Astrocyte (in vitro differentiated cells and primary cell): ENCODE measurements around the gene MAGEA9B. TPM values are rescaled to one million over a fixed set of nuclear protein-coding genes. Genes with fewer than 3 reads are reported as not detected.
A peak's percentile ranks its signal among the peaks of the same experiment; 100 is the strongest.
"Not testable (repeated sequence)": the region's sequence is repeated elsewhere in the genome, so short reads cannot be mapped to it uniquely, and the experiment has no call there.

Experiments
- DNase-seq: peaks from one replicate; pipeline ENCODE4 v3.0.0-alpha.2; 2010; ENCODE audit warnings: low read depth
- FAIRE-seq: peaks from 2 replicates; lab custom pipeline; 2011; peaks lifted over from hg19 to GRCh38; lab: Jason Lieb, UNC
- H2AFZ ChIP-seq: 2 replicates; pipeline ENCODE4 v1.6.0; 2012; ENCODE audit warnings: low read depth, low read length, inconsistent platforms
- H3K27ac ChIP-seq: 2 replicates; pipeline ENCODE4 v1.5.1; 2011; ENCODE audit warnings: low read depth, low read length, inconsistent platforms
- H3K27me3 ChIP-seq: 2 replicates; pipeline ENCODE4 v1.6.0; 2011; ENCODE audit warnings: low read length, inconsistent platforms; ENCODE audit not compliant: insufficient read depth
- H3K36me3 ChIP-seq: 2 replicates; pipeline ENCODE4 v1.5.1; 2011; ENCODE audit warnings: low read length, inconsistent platforms; ENCODE audit not compliant: insufficient read depth
- H3K4me1 ChIP-seq: 2 replicates; pipeline ENCODE4 v1.5.1; 2011; ENCODE audit warnings: low read length, inconsistent platforms; ENCODE audit not compliant: insufficient read depth
- H3K4me2 ChIP-seq: 2 replicates; pipeline ENCODE4 v1.6.0; 2012; ENCODE audit warnings: low read length, inconsistent platforms
- H3K4me3 ChIP-seq: 2 replicates; pipeline ENCODE4 v1.5.1; 2011; ENCODE audit warnings: low read depth, mild to moderate bottlenecking, low read length, inconsistent platforms; ENCODE audit not compliant: insufficient read depth
- H3K79me2 ChIP-seq: 2 replicates; pipeline ENCODE4 v1.6.0; 2012; ENCODE audit warnings: mild to moderate bottlenecking, low read length, inconsistent platforms; ENCODE audit not compliant: insufficient read depth
- H3K9ac ChIP-seq: 2 replicates; pipeline ENCODE4 v1.6.0; 2012; ENCODE audit warnings: mild to moderate bottlenecking, low read length, inconsistent platforms
- H3K9me3 ChIP-seq: 2 replicates; pipeline ENCODE4 v1.5.1; 2012; ENCODE audit warnings: low read depth, mild to moderate bottlenecking, low read length, inconsistent platforms; ENCODE audit not compliant: insufficient read depth
- H4K20me1 ChIP-seq: 2 replicates; pipeline ENCODE4 v1.6.0; 2012; ENCODE audit warnings: low read length, inconsistent platforms; ENCODE audit not compliant: insufficient read depth
- H3K27ac Mint-ChIP-seq: one replicate; pipeline ENCODE4 v1.8.0; 2021; ENCODE audit warnings: mild to moderate bottlenecking, mixed read lengths; ENCODE audit not compliant: unreplicated experiment
- H3K27me3 Mint-ChIP-seq: one replicate; pipeline ENCODE4 v1.8.0; 2021; ENCODE audit warnings: low read depth, mixed read lengths; ENCODE audit not compliant: unreplicated experiment
- H3K36me3 Mint-ChIP-seq: one replicate; pipeline ENCODE4 v1.8.0; 2021; ENCODE audit warnings: low read depth, mixed read lengths; ENCODE audit not compliant: unreplicated experiment
- H3K4me1 Mint-ChIP-seq: one replicate; pipeline ENCODE4 v1.8.0; 2021; ENCODE audit warnings: low read depth, mixed read lengths; ENCODE audit not compliant: unreplicated experiment
- H3K4me3 Mint-ChIP-seq: one replicate; pipeline ENCODE4 v1.8.0; 2021; ENCODE audit warnings: mild to moderate bottlenecking, moderate library complexity, mixed read lengths; ENCODE audit not compliant: unreplicated experiment
- H3K9me3 Mint-ChIP-seq: one replicate; pipeline ENCODE4 v1.8.0; 2021; ENCODE audit warnings: mild to moderate bottlenecking, mixed read lengths; ENCODE audit not compliant: unreplicated experiment
- EZH2 ChIP-seq: IDR thresholded peaks from 2 replicates; pipeline ENCODE4 v1.6.1; 2012; ENCODE audit warnings: mild to moderate bottlenecking, low read length, inconsistent platforms; ENCODE audit not compliant: insufficient read depth
- total RNA-seq: library from RNA; stranded (reverse); gene quantifications from 2 replicates; pipeline ENCODE4 v1.2.1, GENCODE V29; 2021
- TF ChIP-seq, protein P1 (sequence below): IDR thresholded peaks from 2 replicates; pipeline ENCODE4 v1.5.1; 2011; ENCODE audit warnings: low read depth, mild to moderate bottlenecking, inconsistent platforms, low read length, moderate library complexity; ENCODE audit not compliant: insufficient read depth

Gene MAGEA9B
- total RNA-seq, 1 donor from 2014 or later, result not detected

DNA sequence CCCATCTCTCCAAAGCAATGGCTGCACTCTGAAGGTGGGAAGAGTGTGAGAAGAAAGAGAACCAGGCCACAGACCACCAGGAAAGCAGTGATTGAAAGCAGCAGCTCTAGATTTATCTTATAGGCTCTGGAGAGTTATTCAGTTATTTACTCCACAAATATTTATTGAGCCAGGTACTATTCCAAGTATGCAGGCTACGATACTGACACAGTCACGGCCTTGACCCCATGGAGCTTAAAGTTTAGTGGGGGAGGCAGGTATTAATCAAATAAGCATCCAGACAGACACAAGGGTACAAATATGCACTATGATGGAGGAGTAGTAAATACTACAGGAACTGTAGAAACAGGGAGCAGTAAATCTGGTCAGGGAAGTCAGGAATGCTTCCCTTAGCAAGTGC is 41.5 kb upstream of the MAGEA9B start:
- Histone ChIP-seq H3K79me2 (peaks cover 55% of the 10 kb centered on the region), H3K9ac (no peak overlapping the region), H3K27ac (no peak overlapping the region), H3K4me1 (peaks cover 9% of the 10 kb centered on the region), H3K4me2 (no peak overlapping the region), H2AFZ (no peak overlapping the region), H4K20me1 (peaks cover 54% of the 10 kb centered on the region), H3K27me3 (no peaks in the 10 kb centered on the region), H3K4me3 (no peak overlapping the region), H3K36me3 (no peaks in the 10 kb centered on the region), H3K9me3 (no peaks in the 10 kb centered on the region)
- Mint-ChIP-seq H3K4me1 (peaks cover 24% of the 10 kb centered on the region), H3K27ac (no peak overlapping the region), H3K4me3 (no peak overlapping the region), H3K9me3 (no peaks in the 10 kb centered on the region), H3K36me3 (peaks cover 5% of the 10 kb centered on the region), H3K27me3 (peaks cover 8% of the 10 kb centered on the region)
- FAIRE-seq, result no peak
- TF ChIP-seq EZH2, result no peak
- TF ChIP-seq, protein P1, sequence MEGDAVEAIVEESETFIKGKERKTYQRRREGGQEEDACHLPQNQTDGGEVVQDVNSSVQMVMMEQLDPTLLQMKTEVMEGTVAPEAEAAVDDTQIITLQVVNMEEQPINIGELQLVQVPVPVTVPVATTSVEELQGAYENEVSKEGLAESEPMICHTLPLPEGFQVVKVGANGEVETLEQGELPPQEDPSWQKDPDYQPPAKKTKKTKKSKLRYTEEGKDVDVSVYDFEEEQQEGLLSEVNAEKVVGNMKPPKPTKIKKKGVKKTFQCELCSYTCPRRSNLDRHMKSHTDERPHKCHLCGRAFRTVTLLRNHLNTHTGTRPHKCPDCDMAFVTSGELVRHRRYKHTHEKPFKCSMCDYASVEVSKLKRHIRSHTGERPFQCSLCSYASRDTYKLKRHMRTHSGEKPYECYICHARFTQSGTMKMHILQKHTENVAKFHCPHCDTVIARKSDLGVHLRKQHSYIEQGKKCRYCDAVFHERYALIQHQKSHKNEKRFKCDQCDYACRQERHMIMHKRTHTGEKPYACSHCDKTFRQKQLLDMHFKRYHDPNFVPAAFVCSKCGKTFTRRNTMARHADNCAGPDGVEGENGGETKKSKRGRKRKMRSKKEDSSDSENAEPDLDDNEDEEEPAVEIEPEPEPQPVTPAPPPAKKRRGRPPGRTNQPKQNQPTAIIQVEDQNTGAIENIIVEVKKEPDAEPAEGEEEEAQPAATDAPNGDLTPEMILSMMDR, result no peak
- DNase-seq, result no peak

DNA sequence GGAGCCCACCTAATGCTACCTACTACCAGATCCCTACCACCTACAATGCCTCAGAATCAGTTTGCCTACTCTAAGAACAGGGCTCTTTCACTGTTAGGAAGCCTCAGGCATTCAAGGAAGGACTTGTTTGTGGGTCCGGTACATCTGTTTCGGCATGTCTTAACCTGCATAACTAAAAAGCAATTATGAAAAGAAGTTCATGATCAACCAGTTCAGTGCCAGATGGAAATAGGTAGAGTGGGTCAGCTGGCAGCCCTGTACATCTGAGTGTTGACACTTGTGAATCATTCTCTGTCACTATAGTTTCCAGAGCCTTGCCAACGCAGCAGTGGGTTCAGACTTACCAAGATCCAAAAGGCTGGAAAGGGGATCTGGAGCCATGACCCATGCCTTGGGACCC is 41.0 kb upstream of the MAGEA9B start:
- H3K4me3 Mint-ChIP-seq, result no peak overlapping the region
- H3K4me3 ChIP-seq, result no peak overlapping the region
- no peak for FAIRE-seq

DNA sequence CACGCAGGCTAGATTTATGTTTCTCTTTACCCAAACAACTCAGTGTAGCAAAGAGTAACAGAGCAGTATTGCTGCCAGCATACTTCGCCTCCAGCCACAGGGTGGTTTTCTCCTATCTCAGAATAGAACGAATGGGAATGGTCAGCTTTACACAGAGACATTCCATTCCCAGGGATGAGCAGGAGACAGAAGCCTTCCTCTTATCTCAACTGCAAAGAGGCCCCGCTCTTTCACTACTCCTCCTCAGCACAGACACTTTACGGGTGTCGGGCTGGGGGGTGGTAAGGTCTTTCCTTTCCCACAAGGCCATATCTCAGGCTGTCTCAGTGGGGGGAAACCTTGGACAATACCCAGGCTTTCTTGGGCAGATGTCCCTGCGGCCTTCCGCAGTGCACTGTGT is 39.6 kb upstream of the MAGEA9B start:
- not testable (repeated sequence) for FAIRE-seq, H3K27ac ChIP-seq, H3K4me2 ChIP-seq, H3K9ac ChIP-seq, H3K4me1 ChIP-seq, H3K27me3 Mint-ChIP-seq, H3K9me3 ChIP-seq, H3K4me3 Mint-ChIP-seq, H3K36me3 ChIP-seq, H3K36me3 Mint-ChIP-seq, H3K4me3 ChIP-seq, H3K27me3 ChIP-seq, H2AFZ ChIP-seq, DNase-seq, H3K9me3 Mint-ChIP-seq
- H3K79me2 ChIP-seq, result peaks cover 64% of the 10 kb centered on the region
- Mint-ChIP-seq H3K27ac (peak overlapping the region; percentile 14), H3K4me1 (peaks cover 24% of the 10 kb centered on the region)
- peaks cover 55% of the 10 kb centered on the region for H4K20me1 ChIP-seq

More for the DNA sequence above, 41.0 kb upstream of the MAGEA9B start:
- H3K27me3 Mint-ChIP-seq, result peaks cover 8% of the 10 kb centered on the region
- H3K79me2 ChIP-seq, result peaks cover 55% of the 10 kb centered on the region
- H3K27me3 ChIP-seq, result no peaks in the 10 kb centered on the region
- H3K27ac Mint-ChIP-seq, result no peak overlapping the region
- H3K36me3 Mint-ChIP-seq, result peaks cover 5% of the 10 kb centered on the region
- H4K20me1 ChIP-seq, result peaks cover 54% of the 10 kb centered on the region
- no peak for TF ChIP-seq EZH2
- TF ChIP-seq, protein P1, result no peak
- H3K4me1 ChIP-seq, result peaks cover 9% of the 10 kb centered on the region
- H3K4me1 Mint-ChIP-seq, result peaks cover 24% of the 10 kb centered on the region
- no peak for DNase-seq
- no peak overlapping the region for H2AFZ ChIP-seq
- no peaks in the 10 kb centered on the region for H3K36me3 ChIP-seq
- no peaks in the 10 kb centered on the region for H3K9me3 ChIP-seq
- H3K27ac ChIP-seq, result no peak overlapping the region
- H3K9ac ChIP-seq, result no peak overlapping the region
- H3K9me3 Mint-ChIP-seq, result no peaks in the 10 kb centered on the region
- H3K4me2 ChIP-seq, result no peak overlapping the region

DNA sequence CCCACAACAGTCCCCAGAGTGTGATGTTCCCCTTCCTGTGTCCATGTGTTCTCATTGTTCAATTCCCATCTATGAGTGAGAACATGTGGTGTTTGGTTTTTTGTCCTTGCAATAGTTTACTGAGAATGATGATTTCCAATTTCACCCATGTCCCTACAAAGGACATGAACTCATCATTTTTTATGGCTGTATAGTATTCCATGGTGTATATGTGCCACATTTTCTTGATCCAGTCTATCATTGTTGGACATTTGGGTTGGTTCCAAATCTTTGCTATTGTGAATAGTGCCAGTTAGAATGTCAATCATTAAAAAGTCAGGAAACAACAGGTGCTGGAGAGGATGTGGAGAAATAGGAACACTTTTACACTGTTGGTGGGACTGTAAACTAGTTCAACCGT is 32.4 kb upstream of the MAGEA9B start:
- not testable (repeated sequence) for FAIRE-seq, H3K4me3 ChIP-seq, DNase-seq, H3K9ac ChIP-seq, H3K9me3 Mint-ChIP-seq, H3K27me3 ChIP-seq, H2AFZ ChIP-seq, H3K36me3 ChIP-seq, H3K9me3 ChIP-seq, H3K27me3 Mint-ChIP-seq, H3K4me1 ChIP-seq, H3K27ac Mint-ChIP-seq, H3K36me3 Mint-ChIP-seq, H3K4me2 ChIP-seq, H3K4me1 Mint-ChIP-seq, H3K27ac ChIP-seq, H3K4me3 Mint-ChIP-seq
- Histone ChIP-seq H4K20me1 (peaks cover 22% of the 10 kb centered on the region), H3K79me2 (peaks cover 45% of the 10 kb centered on the region)
